Left kidney (tissue), 8 donors: ENCODE results near the gene MAP4. TPM values are rescaled to one million over a fixed set of nuclear protein-coding genes. Genes with fewer than 3 reads are reported as not detected.
"Not testable (repeated sequence)": the region's sequence is repeated elsewhere in the genome, so short reads cannot be mapped to it uniquely, and the experiment has no call there.

ENCODE experiments used
- DNase-seq: peaks from one replicate; pipeline ENCODE4 v3.0.0-alpha.2; 2013
- long read RNA-seq, 8 donors: transcript quantifications; one replicate each; lab custom pipeline, GENCODE V29; 2026
- polyA plus RNA-seq: library from polyadenylated mRNA; unstranded; fragments of 120-200 nt; gene quantifications from one replicate; pipeline ENCODE4 v1.2.1, GENCODE V29; 2013; ENCODE audit not compliant: insufficient read length

The MAP4 gene, protein sequence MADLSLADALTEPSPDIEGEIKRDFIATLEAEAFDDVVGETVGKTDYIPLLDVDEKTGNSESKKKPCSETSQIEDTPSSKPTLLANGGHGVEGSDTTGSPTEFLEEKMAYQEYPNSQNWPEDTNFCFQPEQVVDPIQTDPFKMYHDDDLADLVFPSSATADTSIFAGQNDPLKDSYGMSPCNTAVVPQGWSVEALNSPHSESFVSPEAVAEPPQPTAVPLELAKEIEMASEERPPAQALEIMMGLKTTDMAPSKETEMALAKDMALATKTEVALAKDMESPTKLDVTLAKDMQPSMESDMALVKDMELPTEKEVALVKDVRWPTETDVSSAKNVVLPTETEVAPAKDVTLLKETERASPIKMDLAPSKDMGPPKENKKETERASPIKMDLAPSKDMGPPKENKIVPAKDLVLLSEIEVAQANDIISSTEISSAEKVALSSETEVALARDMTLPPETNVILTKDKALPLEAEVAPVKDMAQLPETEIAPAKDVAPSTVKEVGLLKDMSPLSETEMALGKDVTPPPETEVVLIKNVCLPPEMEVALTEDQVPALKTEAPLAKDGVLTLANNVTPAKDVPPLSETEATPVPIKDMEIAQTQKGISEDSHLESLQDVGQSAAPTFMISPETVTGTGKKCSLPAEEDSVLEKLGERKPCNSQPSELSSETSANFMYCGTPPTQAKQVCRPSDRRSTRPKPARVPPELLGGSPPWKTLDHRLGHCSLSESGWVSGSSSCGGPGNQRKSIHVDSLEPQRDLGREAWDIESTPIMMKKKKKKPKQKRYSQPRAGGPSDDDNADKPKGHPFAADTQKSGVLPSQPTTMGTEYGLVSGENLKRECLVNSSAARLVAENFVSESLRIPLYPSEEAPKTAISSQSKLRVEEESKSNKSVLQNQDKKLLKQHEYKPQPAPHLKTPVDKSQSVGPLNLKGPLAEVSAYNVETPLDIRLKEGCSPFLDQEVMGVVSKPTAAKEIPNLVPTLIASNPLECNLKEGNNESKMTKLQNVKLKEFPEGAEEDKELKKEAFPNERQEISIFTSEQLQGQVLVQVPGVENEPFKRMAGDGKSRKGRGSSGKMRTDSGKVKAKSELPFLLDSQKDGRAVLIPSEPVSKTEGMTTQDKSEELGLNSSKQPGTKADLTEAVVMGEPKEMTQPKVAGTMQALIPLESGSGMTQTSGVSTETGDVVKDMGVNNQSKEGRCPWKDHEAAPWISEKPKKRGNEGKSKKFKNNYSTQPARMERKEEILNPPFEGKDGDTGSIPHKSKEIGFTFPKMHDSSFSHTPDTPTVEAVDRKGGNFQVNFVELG (N-terminal part only)
- polyA plus RNA-seq: 190 TPM
- long read RNA-seq, donor 1, full-length matches to known transcripts: 1 of 129 reads
- long read RNA-seq, donor 1, partial matches to known transcripts: 128 of 129 reads
- long read RNA-seq, donor 1, other reads (novel, unspliced or antisense): 0 of 129 reads
- long read RNA-seq, donor 2, partial matches to known transcripts: 62 of 64 reads
- long read RNA-seq, donor 2, other reads (novel, unspliced or antisense): 0 of 64 reads
- long read RNA-seq, donor 3, partial matches to known transcripts: 54 of 54 reads
- long read RNA-seq, donor 3, other reads (novel, unspliced or antisense): 0 of 54 reads
- long read RNA-seq, donor 4: 0 reads
- long read RNA-seq, donor 5, full-length matches to known transcripts: 5 of 31 reads
- long read RNA-seq, donor 5, partial matches to known transcripts: 26 of 31 reads
- long read RNA-seq, donor 5, other reads (novel, unspliced or antisense): 0 of 31 reads
- long read RNA-seq, donor 6, partial matches to known transcripts: 58 of 59 reads
- long read RNA-seq, donor 6, other reads (novel, unspliced or antisense): 0 of 59 reads
- long read RNA-seq, donor 7, partial matches to known transcripts: 79 of 79 reads
- long read RNA-seq, donor 7, other reads (novel, unspliced or antisense): 0 of 79 reads
- long read RNA-seq, donor 8, full-length matches to known transcripts: 3 of 13 reads
- long read RNA-seq, donor 8, partial matches to known transcripts: 10 of 13 reads
- long read RNA-seq, donor 8, other reads (novel, unspliced or antisense): 0 of 13 reads

DNA sequence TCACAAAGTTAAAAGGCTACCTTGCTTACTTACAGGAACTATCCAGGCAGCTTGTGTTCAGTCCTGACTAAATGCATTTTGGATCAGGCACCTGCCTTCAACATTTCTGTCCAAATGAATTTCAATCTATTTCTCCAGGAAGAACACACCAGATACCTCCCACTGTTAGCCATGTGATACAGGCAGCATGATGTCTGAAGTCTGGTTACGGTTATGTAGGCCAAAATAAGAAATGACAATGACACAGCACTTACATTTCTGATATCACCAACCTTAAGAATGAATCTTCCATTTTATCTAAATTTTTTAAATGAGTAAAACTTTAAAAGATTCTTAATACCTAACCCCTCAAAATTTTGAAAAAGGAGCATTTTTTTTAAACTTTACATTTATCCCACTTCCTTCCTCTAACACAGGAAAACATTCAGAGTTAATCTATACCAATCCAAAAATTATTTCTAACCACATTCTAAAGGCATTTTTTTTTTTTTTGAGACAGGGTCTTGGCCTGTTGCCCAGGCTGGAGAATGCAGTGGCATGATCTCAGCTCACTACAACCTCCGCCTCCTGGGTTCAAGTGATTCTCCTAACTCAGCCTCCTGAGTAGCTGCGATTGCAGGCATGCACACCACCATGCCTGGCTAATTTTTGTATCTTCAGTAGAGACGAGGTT is at the start of gene MAP4:
Gene MAP4, minus strand, starts transcription at position 116 of the 673 bp plus-strand sequence. CDS start 17,556 bp downstream, outside the sequence.
- DNase-seq: no peak

DNA sequence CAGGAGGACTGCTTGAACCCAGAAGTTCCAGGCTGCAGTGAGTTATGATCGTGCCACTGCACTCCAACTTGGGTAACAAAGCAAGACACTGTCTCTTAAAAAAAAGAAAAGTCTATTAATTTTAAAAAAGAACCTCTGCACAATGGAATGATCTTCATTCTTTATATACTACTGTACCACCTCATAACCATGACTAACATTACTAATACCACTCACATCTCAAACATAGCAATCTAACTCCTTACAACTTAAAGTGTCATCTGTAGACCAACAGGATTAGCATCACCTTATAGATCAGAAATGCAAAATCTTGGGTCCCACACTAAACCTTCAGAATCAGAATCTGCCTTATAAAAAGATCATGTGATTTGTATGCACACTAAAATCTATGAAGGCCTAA is 48.8 kb upstream of the MAP4 start:
- no peak for DNase-seq

DNA sequence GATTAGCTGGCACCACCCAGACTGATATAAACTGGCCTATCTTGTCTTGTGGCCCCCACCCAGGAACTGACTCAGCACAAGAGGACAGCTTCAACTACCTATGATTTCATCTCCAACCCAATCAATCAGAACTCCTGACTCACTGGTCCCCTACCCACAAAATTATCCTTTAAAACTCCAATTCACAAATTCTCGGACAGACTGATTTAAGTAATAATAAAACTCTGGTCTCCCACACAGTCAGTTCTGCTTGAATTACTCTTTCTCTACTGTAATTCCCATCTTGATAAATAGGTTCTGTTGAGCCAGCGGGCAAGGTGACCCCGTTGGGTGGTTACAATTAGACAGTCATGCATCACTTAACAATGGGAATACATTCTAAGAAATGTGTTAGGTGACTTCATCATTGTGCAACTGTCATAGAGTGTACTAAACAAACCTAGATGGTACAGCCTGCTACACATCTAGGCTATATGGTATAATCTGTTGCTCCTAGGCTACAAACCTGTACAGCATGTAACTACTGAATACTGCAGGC is 48.1 kb upstream of the MAP4 start:
- DNase-seq: no peak

DNA sequence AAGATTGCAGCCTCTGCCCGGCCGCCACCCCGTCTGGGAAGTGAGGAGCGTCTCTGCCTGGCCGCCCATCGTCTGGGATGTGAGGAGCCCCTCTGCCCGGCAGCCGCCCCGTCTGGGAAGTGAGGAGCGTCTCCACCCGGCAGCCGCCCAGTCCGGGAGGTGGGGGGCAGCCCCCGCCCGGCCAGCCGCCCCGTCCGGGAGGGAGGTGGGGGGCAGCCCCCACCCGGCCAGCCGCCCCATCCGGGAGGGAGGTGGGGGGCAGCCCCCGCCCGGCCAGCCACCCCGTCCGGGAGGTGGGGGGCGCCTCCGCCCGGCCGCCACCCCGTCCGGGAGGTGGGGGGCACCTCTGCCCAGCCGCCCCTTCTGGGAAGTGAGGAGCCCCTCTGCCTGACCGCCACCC is 45.4 kb upstream of the MAP4 start:
- not testable (repeated sequence) for DNase-seq

- DNase-seq: no peak
These were observed 41.9 kb upstream of the MAP4 start for GRCh38 chr3:48058091-48058490.

- no peak for DNase-seq
These were observed 41.3 kb upstream of the MAP4 start for GRCh38 chr3:48057521-48057920.

DNA sequence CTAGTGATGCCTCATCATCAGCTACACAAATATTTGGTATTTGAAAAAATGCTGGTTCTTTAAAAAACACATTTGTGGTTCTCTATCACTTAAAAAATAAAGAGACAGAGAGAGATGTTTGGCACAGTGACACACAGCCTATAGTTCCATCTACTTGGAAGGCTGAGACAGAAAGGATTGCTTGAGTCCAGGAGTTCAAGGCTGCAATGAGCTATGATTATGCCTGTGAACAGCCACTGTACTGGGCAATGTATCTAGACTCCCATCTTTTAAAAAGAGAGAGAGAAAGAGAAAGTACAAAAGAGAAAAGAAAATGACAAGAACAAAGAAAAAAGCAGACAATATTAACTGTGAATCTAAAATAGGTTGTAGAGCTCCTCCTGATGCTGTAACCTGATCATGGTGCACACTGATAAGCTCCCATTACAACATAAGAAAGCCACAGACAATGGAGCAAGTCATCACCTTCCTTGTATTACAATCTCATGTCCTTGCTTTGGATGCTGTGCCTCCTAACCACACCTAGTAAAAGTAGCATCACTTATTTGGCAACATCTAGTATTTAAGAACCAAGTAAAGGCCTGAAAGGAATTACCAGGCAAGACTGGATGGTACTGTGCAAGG is 31.7 kb upstream of the MAP4 start:
- no peak for DNase-seq

GRCh38 chr3:48042071-48042760 is 26.0 kb upstream of the MAP4 start:
- DNase-seq: no peak

GRCh38 chr3:48039487-48040190 is 23.4 kb upstream of the MAP4 start:
- no peak for DNase-seq

DNA sequence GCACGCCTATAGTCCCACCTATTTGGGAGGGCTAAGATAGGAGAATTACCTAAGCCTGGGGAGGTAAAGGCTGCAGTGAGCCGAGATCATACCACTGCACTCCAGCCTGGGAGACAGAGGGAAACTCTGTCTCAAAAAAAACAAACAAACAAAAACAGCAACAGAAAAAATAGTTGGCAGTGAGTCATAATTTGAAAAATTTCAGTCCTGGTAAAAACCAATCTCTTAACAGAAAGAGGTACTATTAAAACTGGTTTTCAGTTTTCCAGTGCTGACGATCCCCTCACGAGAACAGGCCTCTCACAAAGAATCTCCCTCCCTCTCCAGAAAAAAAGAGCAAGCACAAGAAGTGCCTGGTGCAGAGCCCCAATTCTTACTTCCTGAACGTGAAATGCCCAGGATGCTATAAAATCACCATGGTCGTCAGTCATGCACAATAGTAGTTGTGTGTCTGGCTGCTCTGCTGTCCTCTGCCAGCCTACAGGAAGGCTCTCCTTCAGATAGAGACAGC is 22.8 kb upstream of the MAP4 start:
- DNase-seq: no peak

- DNase-seq: no peak
These were observed 17.8 kb upstream of the MAP4 start for GRCh38 chr3:48034000-48034516.

DNA sequence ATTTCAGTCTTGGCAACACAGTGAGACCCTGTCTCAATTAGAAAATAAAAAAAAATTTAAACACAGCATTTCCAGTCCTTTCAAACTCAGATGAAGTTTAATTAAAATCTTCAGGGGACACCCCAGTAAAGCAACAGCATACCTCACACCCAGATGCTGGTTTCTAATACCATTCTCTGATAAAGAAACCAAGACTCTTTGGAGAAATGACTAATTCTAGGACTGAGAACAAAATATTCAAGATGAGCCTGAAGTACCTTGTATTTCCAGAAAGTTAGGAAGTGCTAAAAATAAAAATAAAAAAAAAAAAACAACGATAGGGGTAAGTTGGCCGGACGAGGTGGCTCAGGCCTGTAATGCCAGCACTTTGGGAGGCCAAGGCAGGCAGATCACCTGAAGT is 14.0 kb upstream of the MAP4 start:
- no peak for DNase-seq

DNA sequence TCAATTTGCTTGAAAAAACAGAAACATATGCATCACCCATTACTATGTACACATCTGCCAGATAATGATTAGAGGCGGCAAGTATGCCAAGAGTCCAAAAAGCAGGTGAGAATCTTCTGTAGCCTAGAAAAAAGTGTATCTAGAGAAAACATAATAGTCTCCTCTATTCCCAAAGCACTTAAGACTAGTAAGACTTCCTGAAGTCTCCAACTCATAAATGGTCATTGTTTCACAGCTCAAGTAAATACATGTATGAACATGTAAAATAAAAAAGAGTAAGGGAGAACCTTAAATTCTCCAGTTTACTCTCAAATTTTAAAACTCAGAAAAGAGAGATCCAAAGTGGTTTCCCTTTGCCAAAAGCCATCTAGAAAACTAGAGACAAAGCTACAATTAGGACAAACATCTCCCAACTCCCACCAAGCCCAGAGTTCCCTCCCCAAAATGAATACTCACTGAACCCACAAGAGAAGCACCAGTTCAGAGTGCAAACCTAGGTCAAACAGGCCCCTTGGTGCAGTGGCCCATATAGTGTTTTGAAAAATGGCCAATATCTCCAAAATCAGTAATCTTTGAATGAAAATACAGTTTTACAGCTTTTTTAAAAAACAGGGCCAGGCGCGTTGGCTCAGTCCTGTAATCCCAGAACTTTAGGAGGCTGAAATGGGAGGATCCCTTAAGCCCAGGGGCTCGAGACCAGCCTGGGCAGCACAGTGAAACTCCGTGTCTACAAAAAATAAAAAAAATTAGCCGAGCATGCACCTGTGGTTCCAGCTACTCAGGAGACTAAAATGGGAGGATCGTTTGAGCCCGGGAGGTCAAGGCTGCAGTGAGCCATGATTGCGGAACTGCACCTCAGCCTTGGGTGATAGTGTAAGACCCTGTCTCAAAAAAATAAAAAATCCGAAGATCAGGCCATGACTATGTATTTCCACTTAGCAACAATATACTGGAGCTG is 11.0 kb upstream of the MAP4 start:
- no peak for DNase-seq

- no peak for DNase-seq
These were observed 9.9 kb upstream of the MAP4 start for GRCh38 chr3:48026098-48026497.

GRCh38 chr3:48024401-48024800 is 8.2 kb upstream of the MAP4 start:
- no peak for DNase-seq

- DNase-seq: no peak
These were observed 7.2 kb upstream of the MAP4 start for GRCh38 chr3:48023377-48023776.
